Urinary bladder (tissue), 4 donors: ENCODE measurements around the gene ADRM1. TPM values are rescaled to one million over a fixed set of nuclear protein-coding genes. Genes with fewer than 3 reads are reported as not detected.

Source experiments
- DNase-seq: peaks from one replicate; pipeline ENCODE4 v3.0.0-alpha.2; 2015; ENCODE audit errors: extremely low spot score
- H3K27ac ChIP-seq: one replicate; pipeline ENCODE4 v1.5.1; 2013; ENCODE audit warnings: low read depth, mild to moderate bottlenecking, moderate library complexity
- H3K36me3 ChIP-seq: one replicate; pipeline ENCODE4 v1.6.1; 2013; ENCODE audit warnings: mild to moderate bottlenecking, moderate library complexity; ENCODE audit not compliant: insufficient read depth
- H3K4me1 ChIP-seq: one replicate; pipeline ENCODE4 v1.6.1; 2013; ENCODE audit warnings: mild to moderate bottlenecking, moderate library complexity; ENCODE audit not compliant: insufficient read depth
- H3K4me3 ChIP-seq: one replicate; pipeline ENCODE4 v1.5.1; 2013; ENCODE audit warnings: low read depth, low read length
- WGBS: extraction: QIAGEN DNeasy Blood & Tissue Kit; methylation state at CpG from one replicate; pipeline ENCODE4 v1.1.7; 2013; 5-methylcytosine and 5-hydroxymethylcytosine counted together
- polyA plus RNA-seq: library from polyadenylated mRNA; stranded (reverse); fragments of 200-250 nt; gene quantifications from one replicate; pipeline ENCODE4 v1.2.3, GENCODE V29; 2013
- total RNA-seq: library from RNA; depleted of rRNA; stranded (reverse); fragments of >200 nt; gene quantifications from one replicate; pipeline ENCODE4 v1.2.3, GENCODE V29; 2014
- donor health status: healthy with polysubstance abuse.
- donor health status: healthy.

ADRM1 gene
- total and polyA plus RNA-seq, 2 donors, result 27.5 to 115 TPM

GRCh38 chr20:62285722-62286121 is 17.1 kb upstream of the ADRM1 start:
- H3K36me3 ChIP-seq, result peaks cover 4% of the 10 kb centered on the region
- 73% methylated on average over 23 of the region's 23 CpGs for WGBS
- DNase-seq, result no peak
- H3K4me1 ChIP-seq, result no peaks in the 10 kb centered on the region
- H3K4me3 ChIP-seq, result no peak overlapping the region
- no peak overlapping the region for H3K27ac ChIP-seq

GRCh38 chr20:62286493-62287064 is 16.2 kb upstream of the ADRM1 start:
- WGBS, result 83% methylated on average over 25 of the region's 25 CpGs
- no peak for DNase-seq
- no peak overlapping the region for H3K27ac ChIP-seq
- H3K36me3 ChIP-seq, result peaks cover 4% of the 10 kb centered on the region
- no peaks in the 10 kb centered on the region for H3K4me1 ChIP-seq
- H3K4me3 ChIP-seq, result no peak overlapping the region

DNA sequence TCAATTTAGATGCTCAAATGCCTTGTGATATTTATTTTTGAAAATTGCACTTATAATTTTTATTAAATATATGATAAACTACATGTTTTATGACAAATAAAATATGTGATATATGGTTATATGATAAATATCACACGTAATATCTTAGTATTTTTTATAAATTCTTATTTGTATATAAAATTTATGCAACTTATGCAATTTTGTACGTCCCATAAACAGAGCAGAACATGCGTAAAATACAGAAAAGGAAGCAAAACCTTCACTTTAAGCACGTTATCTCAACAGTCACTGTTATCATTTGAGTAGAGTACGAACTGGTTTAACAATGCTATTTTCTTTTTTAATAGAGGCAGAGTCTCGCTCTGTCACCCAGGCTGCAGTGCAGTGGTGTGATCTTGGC is 15.7 kb upstream of the ADRM1 start:
- 81% methylated on average over 6 of the region's 6 CpGs for WGBS
- peaks cover 4% of the 10 kb centered on the region for H3K36me3 ChIP-seq

GRCh38 chr20:62287759-62288534 is 14.8 kb upstream of the ADRM1 start:
- H3K4me1 ChIP-seq, result no peaks in the 10 kb centered on the region
- 92% methylated on average over 12 of the region's 12 CpGs for WGBS
- H3K4me3 ChIP-seq, result no peak overlapping the region
- peaks cover 4% of the 10 kb centered on the region for H3K36me3 ChIP-seq
- no peak overlapping the region for H3K27ac ChIP-seq
- DNase-seq, result no peak

More for the DNA sequence above, 15.7 kb upstream of the ADRM1 start:
- Histone ChIP-seq H3K4me1 (no peaks in the 10 kb centered on the region), H3K4me3 (no peak overlapping the region), H3K27ac (no peak overlapping the region)
- no peak for DNase-seq

DNA sequence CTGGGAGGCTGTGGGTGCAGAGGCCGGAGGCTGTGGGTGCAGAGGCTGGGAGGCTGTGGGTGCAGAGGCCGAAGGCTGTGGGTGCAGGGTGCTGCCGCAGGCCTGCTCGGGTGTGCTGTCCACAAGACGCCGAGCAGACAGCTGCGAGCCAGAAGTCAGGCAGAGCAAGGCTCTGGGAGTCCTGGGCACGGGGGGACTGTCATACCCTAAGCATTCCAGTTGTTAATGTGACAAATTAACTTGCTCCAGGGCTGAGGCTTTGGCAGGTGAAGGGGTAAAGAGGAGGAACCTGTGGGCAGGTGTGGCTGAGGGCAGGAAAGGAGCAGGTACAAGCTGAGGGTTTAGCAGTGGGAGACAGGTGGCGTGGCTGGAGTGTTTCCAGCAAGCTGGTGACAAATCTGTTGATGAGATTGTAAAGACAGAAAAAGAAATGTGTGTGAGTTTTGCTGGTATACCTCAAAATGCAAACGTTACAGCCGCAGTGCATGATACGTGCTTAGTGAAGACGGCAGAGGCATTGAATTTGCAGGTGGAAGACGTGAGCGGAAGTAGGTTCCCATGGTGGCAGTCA is 14.2 kb upstream of the ADRM1 start:
- no peak overlapping the region for H3K4me3 ChIP-seq
- H3K27ac ChIP-seq, result no peak overlapping the region
- 92% methylated on average over 15 of the region's 15 CpGs for WGBS
- no peaks in the 10 kb centered on the region for H3K4me1 ChIP-seq
- no peak for DNase-seq
- H3K36me3 ChIP-seq, result peaks cover 4% of the 10 kb centered on the region

DNA sequence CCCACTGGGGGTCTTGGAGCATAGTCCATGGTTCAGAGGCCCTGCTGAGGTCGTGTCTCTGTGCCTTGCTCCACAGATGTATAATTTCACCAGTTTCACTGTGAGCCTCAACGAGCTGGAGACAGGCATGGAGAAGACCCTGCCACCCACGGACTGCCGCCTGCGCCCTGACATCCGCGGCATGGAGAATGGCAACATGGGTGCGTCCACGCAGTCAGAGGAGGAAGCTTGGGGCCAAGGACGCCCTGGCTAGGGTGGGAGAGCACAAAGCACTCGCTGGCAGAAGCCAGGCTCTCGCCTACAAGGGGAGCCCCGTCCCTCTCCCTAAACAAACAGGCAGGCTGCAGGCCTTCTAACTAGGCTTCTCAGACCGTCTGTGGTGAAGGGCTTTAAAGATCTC is 13.7 kb upstream of the ADRM1 start:
- Histone ChIP-seq H3K4me3 (no peak overlapping the region), H3K36me3 (peaks cover 2% of the 10 kb centered on the region), H3K4me1 (no peaks in the 10 kb centered on the region), H3K27ac (no peak overlapping the region)
- 83% methylated on average over 14 of the region's 14 CpGs for WGBS
- no peak for DNase-seq

DNA sequence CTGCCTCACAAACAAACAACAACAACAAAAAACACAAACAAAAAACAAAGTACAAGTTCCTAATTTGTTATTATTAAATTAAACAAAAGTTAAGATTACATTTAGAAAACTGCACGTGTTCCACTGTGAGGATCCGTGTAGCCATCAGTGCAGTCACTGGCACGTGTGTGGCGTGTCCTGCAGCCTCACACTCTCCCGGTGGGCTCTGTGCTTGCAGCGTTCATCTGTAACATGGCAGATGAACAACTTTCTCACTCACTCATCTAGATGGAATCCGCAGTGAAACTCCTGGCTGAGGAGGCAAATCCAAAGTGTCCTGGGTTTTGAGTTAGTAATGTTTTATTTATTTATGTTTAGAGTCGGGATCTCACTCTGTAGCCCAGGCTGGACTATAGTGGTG is 12.9 kb upstream of the ADRM1 start:
- H3K4me1 ChIP-seq, result no peaks in the 10 kb centered on the region
- H3K36me3 ChIP-seq, result peaks cover 2% of the 10 kb centered on the region
- H3K4me3 ChIP-seq, result no peak overlapping the region
- no peak for DNase-seq
- 87% methylated on average over 8 of the region's 8 CpGs for WGBS
- no peak overlapping the region for H3K27ac ChIP-seq

DNA sequence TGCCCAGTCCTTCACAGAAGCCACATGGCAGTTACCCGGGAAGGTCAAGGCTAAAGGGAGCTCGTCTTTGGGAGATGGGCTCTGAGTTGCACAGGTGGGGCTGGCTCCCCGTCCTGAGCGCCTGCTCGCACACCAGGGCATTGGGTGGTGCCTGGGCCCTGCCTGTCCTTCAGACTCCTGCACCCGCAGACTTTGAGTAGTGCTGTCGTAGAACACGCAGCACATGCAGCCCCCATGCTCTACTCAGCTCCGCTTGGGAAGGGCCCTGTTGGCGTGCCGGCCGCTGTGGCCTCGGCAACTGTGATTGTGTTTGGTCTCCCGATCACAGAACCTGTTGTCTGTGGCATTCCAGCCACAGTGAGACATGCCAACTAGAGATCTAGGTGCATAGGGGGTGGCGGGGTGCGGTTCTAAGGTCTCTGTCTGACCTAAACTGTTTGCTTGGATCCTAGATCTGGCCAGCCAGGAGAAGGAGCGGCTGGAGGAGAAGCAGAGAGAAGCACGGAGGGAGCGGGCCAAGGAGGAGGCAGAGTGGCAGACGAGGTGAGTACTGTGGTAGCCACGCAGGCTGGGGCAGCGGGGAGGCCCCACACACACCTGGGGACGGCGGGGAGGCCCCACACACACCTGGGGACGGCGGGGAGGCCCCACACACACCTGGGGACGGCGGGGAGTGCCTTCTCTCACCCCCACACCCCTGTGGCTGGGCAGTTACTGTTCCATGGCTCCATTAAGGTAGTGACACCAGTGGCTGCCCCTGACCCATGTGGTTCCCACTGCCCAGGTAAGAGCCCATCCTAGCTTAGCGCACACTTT is 11.3 kb upstream of the ADRM1 start:
- no peaks in the 10 kb centered on the region for H3K4me1 ChIP-seq
- 96% methylated on average over 29 of the region's 29 CpGs for WGBS
- DNase-seq, result no peak
- H3K4me3 ChIP-seq, result no peak overlapping the region
- no peak overlapping the region for H3K27ac ChIP-seq
- H3K36me3 ChIP-seq, result no peaks in the 10 kb centered on the region

- no peaks in the 10 kb centered on the region for H3K36me3 ChIP-seq
- H3K27ac ChIP-seq, result no peak overlapping the region
Measured at GRCh38 chr20:62292108-62292507, 10.7 kb upstream of the ADRM1 start.

GRCh38 chr20:62293111-62293784 is 9.5 kb upstream of the ADRM1 start:
- Histone ChIP-seq H3K36me3 (no peaks in the 10 kb centered on the region), H3K4me3 (no peak overlapping the region)
- 90% methylated on average over 20 of the region's 20 CpGs for WGBS

More at GRCh38 chr20:62292108-62292507, 10.7 kb upstream of the ADRM1 start:
- 91% methylated on average over 11 of the region's 11 CpGs for WGBS
- H3K4me1 ChIP-seq, result no peaks in the 10 kb centered on the region
- H3K4me3 ChIP-seq, result no peak overlapping the region
- DNase-seq, result no peak

DNA sequence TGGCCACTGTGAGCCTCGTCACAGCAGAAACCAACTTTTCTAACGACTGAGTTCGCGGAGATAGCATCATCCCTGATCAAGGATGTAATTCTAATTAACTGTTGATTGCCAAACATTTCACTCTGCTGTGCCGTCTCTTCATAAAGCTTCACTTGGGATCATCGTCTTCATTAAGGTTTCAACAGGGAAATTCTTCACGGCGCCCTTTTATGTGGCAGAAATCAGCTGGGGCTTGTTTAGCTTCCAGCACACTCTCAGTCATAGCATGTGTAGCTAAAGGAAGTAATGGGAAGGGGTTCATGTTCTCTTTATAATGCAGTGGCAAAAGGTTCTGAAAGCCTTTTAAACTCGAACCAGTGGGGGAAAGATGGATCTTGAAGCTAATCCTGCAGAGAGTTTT is 8.9 kb upstream of the ADRM1 start:
- Histone ChIP-seq H3K36me3 (no peaks in the 10 kb centered on the region), H3K4me1 (no peaks in the 10 kb centered on the region)
- WGBS, result 78% methylated on average over 9 of the region's 9 CpGs

More at GRCh38 chr20:62293111-62293784, 9.5 kb upstream of the ADRM1 start:
- no peaks in the 10 kb centered on the region for H3K4me1 ChIP-seq
- no peak overlapping the region for H3K27ac ChIP-seq
- DNase-seq, result no peak

DNA sequence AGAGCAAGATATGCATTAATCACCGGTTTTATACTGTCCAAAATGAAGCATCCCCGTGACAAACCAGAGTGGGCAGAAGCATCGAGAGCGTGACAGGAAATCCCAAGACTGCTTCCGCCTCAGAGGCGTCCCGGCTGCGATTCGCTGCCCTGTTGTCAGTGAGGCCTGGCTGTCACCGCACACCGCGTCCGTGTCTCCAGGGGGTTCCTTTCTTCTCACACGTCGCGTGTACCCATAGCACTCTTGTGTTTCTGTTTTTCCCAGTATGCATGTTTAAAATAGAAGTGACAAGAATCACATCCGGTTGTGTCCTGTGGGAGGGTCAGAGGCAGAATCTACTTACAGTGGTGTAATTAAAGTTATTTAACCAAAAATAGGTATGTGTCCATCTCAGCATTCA is 8.3 kb upstream of the ADRM1 start:
- 86% methylated on average over 17 of the region's 17 CpGs for WGBS
- H3K36me3 ChIP-seq, result no peaks in the 10 kb centered on the region
- DNase-seq, result no peak
- no peaks in the 10 kb centered on the region for H3K4me1 ChIP-seq
- H3K27ac ChIP-seq, result no peak overlapping the region
- no peak overlapping the region for H3K4me3 ChIP-seq

More for the DNA sequence above, 8.9 kb upstream of the ADRM1 start:
- H3K4me3 ChIP-seq, result no peak overlapping the region
- no peak overlapping the region for H3K27ac ChIP-seq
- DNase-seq, result no peak
